Natural killer cell treated with Interleukin-12 subunit alpha and Interleukin-12 subunit beta and Interleukin-15 and Interleukin-18, amount 100 ng/mL, for 72 hours (primary cell): Measurements from ENCODE around the gene AGGF1. TPM values are rescaled to one million over a fixed set of nuclear protein-coding genes. Genes with fewer than 3 reads are reported as not detected.
"Not testable (repeated sequence)": the region's sequence is repeated elsewhere in the genome, so short reads cannot be mapped to it uniquely, and the experiment has no call there.

Source experiments
- ATAC-seq, 2 donors: fragments of 150-1000 bp; cut with Tn5 transposase in 1 of 2; sonication (Bioruptor Pico), chemical (Tn5 transposase) in 1 of 2; 2 replicates each; pipeline ENCODE4 v1.10.0; 2021
- DNase-seq: peaks from one replicate; pipeline ENCODE4 v3.0.0; 2022; ENCODE audit warnings: low spot score
- H3K27ac Mint-ChIP-seq, 2 donors: 1 replicate in 1 of 2; 2 replicates in 1 of 2; pipeline ENCODE4 v1.8.0; 2022; ENCODE audit warnings: mixed read lengths in 2 of 2, mild to moderate bottlenecking in 1 of 2, moderate library complexity in 1 of 2
- H3K27me3 Mint-ChIP-seq, 2 donors: 1 replicate in 1 of 2; 2 replicates in 1 of 2; pipeline ENCODE4 v1.8.0; 2022; ENCODE audit warnings: mixed read lengths in 2 of 2
- H3K36me3 Mint-ChIP-seq: one replicate; pipeline ENCODE4 v1.8.0; 2022; ENCODE audit warnings: mixed read lengths
- H3K4me1 Mint-ChIP-seq, 2 donors: 1 replicate in 1 of 2; 2 replicates in 1 of 2; pipeline ENCODE4 v1.8.0; 2022; ENCODE audit warnings: low read depth in 2 of 2, mixed read lengths in 2 of 2, mild to moderate bottlenecking in 1 of 2
- H3K4me3 Mint-ChIP-seq: one replicate; pipeline ENCODE4 v1.8.0; 2022; ENCODE audit warnings: mixed read lengths
- H3K9me3 Mint-ChIP-seq: 2 replicates; pipeline ENCODE4 v1.8.0; 2022; ENCODE audit warnings: mixed read lengths
- total RNA-seq, 2 donors: library from RNA; stranded (reverse); gene quantifications; one replicate each; pipeline ENCODE4 v1.2.3, GENCODE V29; 2022

The AGGF1 gene
- total RNA-seq, 2 donors from 2014 or later, result 23.7 to 33.3 TPM

GRCh38 chr5:77035950-77036349 is 5.7 kb downstream of the AGGF1 start:
- ATAC-seq, result no peak
- H3K4me3 Mint-ChIP-seq, result no peak overlapping the region
- H3K27ac Mint-ChIP-seq, result no peak overlapping the region
- peaks cover 9% of the 10 kb centered on the region for H3K36me3 Mint-ChIP-seq
- no peaks in the 10 kb centered on the region for H3K27me3 Mint-ChIP-seq
- H3K9me3 Mint-ChIP-seq, result no peaks in the 10 kb centered on the region
- peaks cover 11 to 13% of the 10 kb centered on the region in 2 donors for H3K4me1 Mint-ChIP-seq
- no peak for DNase-seq

- Mint-ChIP-seq H3K9me3 (no peaks in the 10 kb centered on the region), H3K4me3 (no peak overlapping the region), H3K27me3 (no peaks in the 10 kb centered on the region), H3K4me1 (peaks cover 5 to 15% of the 10 kb centered on the region in 2 donors), H3K27ac (no peak overlapping the region), H3K36me3 (peaks cover 15% of the 10 kb centered on the region)
- ATAC-seq, result no peak
- no peak for DNase-seq
These were observed 16.3 kb downstream of the AGGF1 start for GRCh38 chr5:77046416-77047073.

GRCh38 chr5:77064040-77064439 is 33.8 kb downstream of the AGGF1 start:
- Mint-ChIP-seq H3K27ac (no peak overlapping the region), H3K4me1 (peaks cover 13 to 16% of the 10 kb centered on the region in 2 donors), H3K9me3 (no peaks in the 10 kb centered on the region), H3K27me3 (no peaks in the 10 kb centered on the region), H3K4me3 (no peak overlapping the region), H3K36me3 (peaks cover 25% of the 10 kb centered on the region)
- no peak for ATAC-seq
- no peak for DNase-seq

- H3K36me3 Mint-ChIP-seq, result peaks cover 33% of the 10 kb centered on the region
- ATAC-seq, result no peak
These were observed 35.1 kb downstream of the AGGF1 start for GRCh38 chr5:77065256-77065655.

GRCh38 chr5:77066184-77066583 is 36.0 kb downstream of the AGGF1 start:
- DNase-seq (no peak), ATAC-seq (no peak)
- Mint-ChIP-seq H3K4me3 (no peak overlapping the region), H3K27ac (no peak overlapping the region), H3K9me3 (no peaks in the 10 kb centered on the region), H3K36me3 (peaks cover 33% of the 10 kb centered on the region), H3K4me1 (peaks cover 13 to 16% of the 10 kb centered on the region in 2 donors), H3K27me3 (no peaks in the 10 kb centered on the region)

More at GRCh38 chr5:77065256-77065655, 35.1 kb downstream of the AGGF1 start:
- Mint-ChIP-seq H3K4me3 (no peak overlapping the region), H3K9me3 (no peaks in the 10 kb centered on the region), H3K4me1 (peaks cover 13 to 16% of the 10 kb centered on the region in 2 donors), H3K27me3 (no peaks in the 10 kb centered on the region), H3K27ac (no peak overlapping the region)
- no peak for DNase-seq

GRCh38 chr5:77066823-77067442 is 36.7 kb downstream of the AGGF1 start:
- DNase-seq, result no peak
- H3K27ac Mint-ChIP-seq, result no peak overlapping the region
- H3K4me1 Mint-ChIP-seq, result peaks cover 13 to 16% of the 10 kb centered on the region in 2 donors
- H3K27me3 Mint-ChIP-seq, result no peaks in the 10 kb centered on the region
- H3K4me3 Mint-ChIP-seq, result no peak overlapping the region
- H3K36me3 Mint-ChIP-seq, result peaks cover 30% of the 10 kb centered on the region
- H3K9me3 Mint-ChIP-seq, result no peaks in the 10 kb centered on the region
- no peak for ATAC-seq

- no peak overlapping the region for H3K27ac Mint-ChIP-seq
- no peak overlapping the region for H3K4me3 Mint-ChIP-seq
These were observed 43.5 kb downstream of the AGGF1 start for GRCh38 chr5:77073667-77074066.

GRCh38 chr5:77074745-77075144 is 44.5 kb downstream of the AGGF1 start:
- no peak overlapping the region for H3K27ac Mint-ChIP-seq
- no peak overlapping the region for H3K4me3 Mint-ChIP-seq
- ATAC-seq, result no peak
- H3K36me3 Mint-ChIP-seq, result peaks cover 4% of the 10 kb centered on the region
- peaks cover 0 to 5% of the 10 kb centered on the region in 2 donors for H3K4me1 Mint-ChIP-seq
- H3K27me3 Mint-ChIP-seq, result peaks cover 0 to 4% of the 10 kb centered on the region in 2 donors
- DNase-seq, result no peak
- no peaks in the 10 kb centered on the region for H3K9me3 Mint-ChIP-seq

More at GRCh38 chr5:77073667-77074066, 43.5 kb downstream of the AGGF1 start:
- no peaks in the 10 kb centered on the region for H3K9me3 Mint-ChIP-seq
- peaks cover 0 to 4% of the 10 kb centered on the region in 2 donors for H3K27me3 Mint-ChIP-seq
- peaks cover 11% of the 10 kb centered on the region for H3K36me3 Mint-ChIP-seq
- peaks cover 0 to 5% of the 10 kb centered on the region in 2 donors for H3K4me1 Mint-ChIP-seq
- DNase-seq, result no peak
- ATAC-seq, result no peak

GRCh38 chr5:77076961-77077828 is 47.0 kb downstream of the AGGF1 start:
- peak; percentile 91 to 92 for ATAC-seq
- Mint-ChIP-seq H3K36me3 (no peaks in the 10 kb centered on the region), H3K27me3 (peaks cover 0 to 4% of the 10 kb centered on the region in 2 donors)

GRCh38 chr5:77077829-77078176 is 47.6 kb downstream of the AGGF1 start:
- no peaks in the 10 kb centered on the region for H3K36me3 Mint-ChIP-seq
- ATAC-seq, result no peak
- no peak overlapping the region for H3K27ac Mint-ChIP-seq
- H3K27me3 Mint-ChIP-seq, result peaks cover 0 to 4% of the 10 kb centered on the region in 2 donors
- no peaks in the 10 kb centered on the region for H3K9me3 Mint-ChIP-seq
- DNase-seq, result no peak
- peaks cover 0 to 5% of the 10 kb centered on the region in 2 donors for H3K4me1 Mint-ChIP-seq
- H3K4me3 Mint-ChIP-seq, result peak overlapping the region; percentile 72

More at GRCh38 chr5:77076961-77077828, 47.0 kb downstream of the AGGF1 start:
- Mint-ChIP-seq H3K9me3 (no peaks in the 10 kb centered on the region), H3K4me3 (peak overlapping the region; percentile 72), H3K4me1 (peaks cover 0 to 5% of the 10 kb centered on the region in 2 donors), H3K27ac (no peak overlapping the region)
- DNase-seq, result peak; percentile 76

- H3K4me3 Mint-ChIP-seq, H3K27me3 Mint-ChIP-seq, H3K27ac Mint-ChIP-seq, DNase-seq, H3K4me1 Mint-ChIP-seq, H3K9me3 Mint-ChIP-seq, H3K36me3 Mint-ChIP-seq, ATAC-seq: not testable (repeated sequence)
These were observed 50.3 kb downstream of the AGGF1 start for GRCh38 chr5:77080479-77080878.

- DNase-seq (no peak), ATAC-seq (no peak)
- Mint-ChIP-seq H3K27ac (no peak overlapping the region), H3K27me3 (peaks cover 0 to 4% of the 10 kb centered on the region in 2 donors), H3K4me1 (peaks cover 0 to 5% of the 10 kb centered on the region in 2 donors), H3K4me3 (no peak overlapping the region), H3K9me3 (no peaks in the 10 kb centered on the region), H3K36me3 (no peaks in the 10 kb centered on the region)
These were observed 50.7 kb downstream of the AGGF1 start for GRCh38 chr5:77080905-77081304.

- ATAC-seq (no peak), DNase-seq (no peak)
- Mint-ChIP-seq H3K27me3 (no peaks in the 10 kb centered on the region), H3K4me1 (peaks cover 6% of the 10 kb centered on the region in 2 donors), H3K4me3 (no peak overlapping the region), H3K27ac (no peak overlapping the region), H3K36me3 (no peaks in the 10 kb centered on the region), H3K9me3 (no peaks in the 10 kb centered on the region)
These were observed 52.1 kb downstream of the AGGF1 start for GRCh38 chr5:77082280-77082679.

GRCh38 chr5:77083088-77083487 is 52.9 kb downstream of the AGGF1 start:
- Mint-ChIP-seq H3K4me1 (peaks cover 6 to 11% of the 10 kb centered on the region in 2 donors), H3K27me3 (no peaks in the 10 kb centered on the region), H3K27ac (no peak overlapping the region), H3K4me3 (no peak overlapping the region), H3K36me3 (no peaks in the 10 kb centered on the region), H3K9me3 (no peaks in the 10 kb centered on the region)
- no peak for DNase-seq
- ATAC-seq, result peak in 1 of 2 donors; percentile 48
